Esophagus muscularis mucosa (tissue), 4 donors: ENCODE data around the gene INO80B. TPM values are rescaled to one million over a fixed set of nuclear protein-coding genes. Genes with fewer than 3 reads are reported as not detected.
"Not testable (repeated sequence)": the region's sequence is repeated elsewhere in the genome, so short reads cannot be mapped to it uniquely, and the experiment has no call there.

Experiments
- DNase-seq: peaks from one replicate; pipeline ENCODE4 v3.0.0-alpha.2; 2017; ENCODE audit errors: extremely low spot score
- H3K27ac ChIP-seq, 4 donors: fragments of 200-600 bp; sonication (generic); replicated peaks in 1 of 4; 1 replicate in 3 of 4; 2 replicates in 1 of 4; pipeline ENCODE4 v1.5.1; 2016 to 2019; ENCODE audit warnings: mild to moderate bottlenecking in 1 of 4
- H3K27me3 ChIP-seq, 4 donors: fragments of 200-600 bp; sonication (generic); one replicate each; pipeline versions ENCODE4 v1.5.1 to v1.6.0; 2016 to 2019
- H3K36me3 ChIP-seq, 4 donors: fragments of 200-600 bp; sonication (generic); one replicate each; pipeline ENCODE4 v1.5.1; 2016 to 2019
- H3K4me1 ChIP-seq, 4 donors: fragments of 200-600 bp; sonication (generic); one replicate each; pipeline ENCODE4 v1.5.1; 2016 to 2019
- H3K4me3 ChIP-seq, 4 donors: fragments of 200-600 bp; sonication (generic); 1 replicate in 2 of 4; 2 replicates in 2 of 4; pipeline ENCODE4 v1.5.1; 2016 to 2019; ENCODE audit warnings: mild to moderate bottlenecking in 4 of 4, moderate library complexity in 1 of 4
- H3K9me3 ChIP-seq, 4 donors: fragments of 200-600 bp; sonication (generic); 1 replicate in 3 of 4; 2 replicates in 1 of 4; pipeline ENCODE4 v1.5.1; 2016 to 2019
- EP300 ChIP-seq: sonication (generic); formaldehyde crosslinking; IDR thresholded peaks from one replicate; pipeline ENCODE4 v1.6.1; 2017; ENCODE audit warnings: antibody characterized with exemption
- POLR2A ChIP-seq: fragments of 450-650 bp; IDR thresholded peaks from one replicate; pipeline ENCODE4 v1.6.1; 2017; ENCODE audit warnings: antibody characterized with exemption, moderate library complexity, mild to moderate bottlenecking, low read depth
- POLR2AphosphoS5 ChIP-seq, 2 donors: sonication (generic); formaldehyde crosslinking; IDR thresholded peaks; one replicate each; pipeline ENCODE4 v1.6.1; 2017; ENCODE audit warnings: antibody characterized with exemption in 2 of 2
- WGBS: methylation state at CpG from one replicate; pipeline ENCODE4 v1.1.5; 2018; 5-methylcytosine and 5-hydroxymethylcytosine counted together
- intact Hi-C: fragments of 100-400 bp; cut with DNase I; formaldehyde crosslinking; loops from one replicate; pipeline ENCODE4 v1.15.1; 2023
- total RNA-seq, 4 donors: library from RNA; depleted of rRNA; stranded (reverse); fragments of >200 nt; gene quantifications; one replicate each; pipeline versions ENCODE4 v1.1.0 to v1.2.1, GENCODE V29; 2016
- TF ChIP-seq, protein P1 (sequence below), 3 experiments: fragments of 200-600 bp in 2 of 3; fragments of 450-650 bp in 1 of 3; sonication (generic) in 2 of 3; IDR thresholded peaks; one replicate each; pipeline ENCODE4 v1.5.1; 2017 to 2019; ENCODE audit warnings: antibody characterized with exemption in 3 of 3, mild to moderate bottlenecking in 2 of 3, moderate library complexity in 1 of 3

INO80B gene
- total RNA-seq, 4 donors from 2014 or later: 8.7 to 16.6 (median 10.6) TPM

DNA sequence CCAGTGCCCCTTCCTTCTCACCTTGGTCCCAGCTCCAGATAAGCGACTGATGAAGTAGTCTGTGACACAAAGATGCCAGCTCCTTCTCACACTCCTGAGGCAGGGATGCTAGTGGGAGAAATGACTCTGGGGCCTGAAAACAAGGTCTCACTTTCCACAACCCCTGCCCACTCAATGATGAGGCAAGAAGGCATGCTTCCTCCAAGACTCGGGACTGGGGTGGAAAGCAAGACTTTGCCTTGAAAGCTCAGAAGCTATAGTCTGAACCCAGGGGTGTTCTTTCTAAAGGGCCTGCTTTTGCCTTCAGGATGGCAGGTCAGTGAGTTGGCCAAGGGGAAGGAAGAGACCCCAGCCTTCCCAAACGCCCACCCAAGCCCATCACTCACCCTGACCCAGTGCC is 26.5 kb downstream of the INO80B start:
- H3K36me3 ChIP-seq: peaks cover 9 to 65% (median 50%) of the 10 kb centered on the region in 4 donors
- WGBS: 51% methylated on average over 3 of the region's 3 CpGs
- peaks cover 26 to 44% (median 41%) of the 10 kb centered on the region in 4 donors for H3K4me1 ChIP-seq
- no peaks in the 10 kb centered on the region for H3K27me3 ChIP-seq
- H3K9me3 ChIP-seq: no peaks in the 10 kb centered on the region
- intact Hi-C loops: no loop called here
- DNase-seq: no peak
- peak overlapping the region; percentile 89 to 99 (median 92) for H3K4me3 ChIP-seq
- H3K27ac ChIP-seq: peak overlapping the region; percentile 85 to 96 (median 88)
- TF ChIP-seq EP300 (no peak), POLR2A (no peak), POLR2AphosphoS5 (IDR thresholded peaks at IDR 0.05) (no peak)
- TF ChIP-seq, protein P1, sequence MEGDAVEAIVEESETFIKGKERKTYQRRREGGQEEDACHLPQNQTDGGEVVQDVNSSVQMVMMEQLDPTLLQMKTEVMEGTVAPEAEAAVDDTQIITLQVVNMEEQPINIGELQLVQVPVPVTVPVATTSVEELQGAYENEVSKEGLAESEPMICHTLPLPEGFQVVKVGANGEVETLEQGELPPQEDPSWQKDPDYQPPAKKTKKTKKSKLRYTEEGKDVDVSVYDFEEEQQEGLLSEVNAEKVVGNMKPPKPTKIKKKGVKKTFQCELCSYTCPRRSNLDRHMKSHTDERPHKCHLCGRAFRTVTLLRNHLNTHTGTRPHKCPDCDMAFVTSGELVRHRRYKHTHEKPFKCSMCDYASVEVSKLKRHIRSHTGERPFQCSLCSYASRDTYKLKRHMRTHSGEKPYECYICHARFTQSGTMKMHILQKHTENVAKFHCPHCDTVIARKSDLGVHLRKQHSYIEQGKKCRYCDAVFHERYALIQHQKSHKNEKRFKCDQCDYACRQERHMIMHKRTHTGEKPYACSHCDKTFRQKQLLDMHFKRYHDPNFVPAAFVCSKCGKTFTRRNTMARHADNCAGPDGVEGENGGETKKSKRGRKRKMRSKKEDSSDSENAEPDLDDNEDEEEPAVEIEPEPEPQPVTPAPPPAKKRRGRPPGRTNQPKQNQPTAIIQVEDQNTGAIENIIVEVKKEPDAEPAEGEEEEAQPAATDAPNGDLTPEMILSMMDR (IDR thresholded peaks at IDR 0.05): no peak

DNA sequence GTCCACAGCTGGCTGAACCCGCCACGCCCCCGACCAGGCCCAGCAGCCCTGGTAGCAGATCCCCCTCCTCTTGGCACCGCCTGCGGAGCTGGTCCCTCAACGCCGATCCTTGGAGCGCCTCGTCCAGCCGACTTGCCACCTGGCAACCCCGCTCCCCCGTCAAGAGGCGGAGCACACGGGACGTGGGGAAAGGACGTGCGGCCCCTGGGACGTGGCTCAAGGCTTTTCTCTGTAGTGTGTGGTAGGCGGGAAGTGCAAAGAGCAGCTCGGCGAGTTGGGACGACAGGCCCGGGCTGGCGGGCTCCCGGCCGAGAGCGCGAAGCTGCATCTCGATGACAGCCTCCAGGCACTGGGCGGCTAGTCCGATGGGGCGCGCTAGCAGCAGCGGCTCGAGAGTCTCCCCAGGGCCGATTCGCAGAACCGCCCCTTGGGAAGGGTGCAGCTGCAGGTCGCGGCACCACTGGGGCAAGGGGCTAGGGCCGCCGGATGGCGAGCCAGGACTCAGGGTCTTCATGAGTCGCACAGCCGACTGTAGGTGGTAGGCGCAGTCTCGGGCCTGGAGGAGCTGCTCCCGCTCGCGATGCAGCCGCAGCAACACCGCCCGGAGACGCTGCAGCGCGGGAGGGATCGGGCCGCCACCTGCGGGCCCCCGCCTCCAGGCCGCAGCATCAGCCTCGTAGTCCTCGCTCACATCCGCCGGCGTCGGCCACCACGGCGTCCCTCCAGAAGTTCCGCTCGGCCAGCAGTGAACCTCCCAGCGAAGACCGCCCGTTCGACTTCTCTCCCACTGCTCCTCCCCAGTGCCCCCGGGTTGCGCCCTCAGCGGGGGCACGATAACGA is 27.3 kb downstream of the INO80B start:
- peak overlapping the region; percentile 89 to 99 (median 92) for H3K4me3 ChIP-seq
- no peaks in the 10 kb centered on the region for H3K9me3 ChIP-seq
- WGBS: 1% methylated on average over 12 of the region's 80 CpGs
- TF ChIP-seq POLR2A: no peak
- TF ChIP-seq, protein P1 (IDR thresholded peaks at IDR 0.05): no peak
- no peak for TF ChIP-seq POLR2AphosphoS5 (IDR thresholded peaks at IDR 0.05)
- no peak for TF ChIP-seq EP300
- intact Hi-C loops: no loop called here
- peaks cover 9 to 67% (median 52%) of the 10 kb centered on the region in 4 donors for H3K36me3 ChIP-seq
- no peak for DNase-seq
- H3K27me3 ChIP-seq: no peaks in the 10 kb centered on the region
- peak overlapping the region; percentile 85 to 96 (median 88) for H3K27ac ChIP-seq
- peaks cover 26 to 44% (median 39%) of the 10 kb centered on the region in 4 donors for H3K4me1 ChIP-seq

DNA sequence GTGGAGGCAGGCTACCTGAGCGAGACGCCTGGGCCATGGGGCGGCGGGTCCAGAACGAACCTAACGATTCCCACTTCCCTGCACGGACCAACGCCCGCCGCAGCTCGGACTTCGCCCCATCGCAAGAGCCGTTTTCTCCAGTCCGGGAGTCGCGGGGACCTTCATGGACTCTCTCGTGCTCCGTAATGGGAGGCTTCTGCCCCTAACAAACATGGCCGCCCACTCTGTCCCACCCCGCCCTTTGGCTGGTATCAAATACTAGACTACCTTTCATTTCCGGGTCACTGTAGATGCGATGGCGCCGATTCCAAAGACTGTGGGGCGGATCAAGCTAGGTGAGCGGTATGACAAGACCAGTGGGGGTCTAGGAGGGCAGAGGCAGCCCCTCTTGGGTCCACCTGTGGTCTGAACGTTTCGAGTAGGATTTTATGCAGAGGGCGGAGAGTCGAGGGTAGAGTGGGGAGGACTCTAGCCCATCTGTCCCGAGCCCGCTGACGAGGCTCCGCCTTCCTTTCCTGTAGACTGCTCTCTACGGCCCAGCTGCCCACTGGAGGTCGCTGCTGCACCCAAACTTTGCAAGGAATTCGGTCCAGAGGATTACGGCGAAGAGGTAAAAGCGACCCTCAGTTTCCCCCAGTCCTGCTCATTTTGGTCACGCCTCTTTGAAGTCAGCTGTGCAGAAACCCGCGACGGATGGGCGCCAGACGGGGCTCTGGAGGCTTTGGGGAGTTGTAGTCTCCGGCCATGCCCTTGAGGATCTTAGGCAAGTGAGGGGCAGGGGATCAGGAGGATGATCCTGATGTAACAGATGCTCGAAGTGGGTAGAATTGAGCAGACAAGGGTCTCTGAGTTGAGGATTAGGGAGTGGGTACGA is 28.2 kb downstream of the INO80B start, which contains the start of the genes CCDC142 and TTC31:
Gene CCDC142 (minus strand): TSS at position 198 of the 874 bp plus-strand sequence. CDS start 161 bp downstream, at position 37.
Gene TTC31 (plus strand): TSS at position 281 of the 874 bp plus-strand sequence. CDS start 15 bp downstream, at position 296.
- H3K36me3 ChIP-seq: peaks cover 9 to 69% (median 54%) of the 10 kb centered on the region in 4 donors
- no peaks in the 10 kb centered on the region for H3K9me3 ChIP-seq
- peak within 1 kb of the TSS; percentile 89 to 99 (median 92) for H3K4me3 ChIP-seq
- no peaks in the 10 kb centered on the region for H3K27me3 ChIP-seq
- DNase-seq: peak; percentile 99
- peak; percentile 85 to 86 for TF ChIP-seq POLR2AphosphoS5 (IDR thresholded peaks at IDR 0.05)
- no peak for TF ChIP-seq POLR2A
- TF ChIP-seq EP300: no peak
- TF ChIP-seq, protein P1 (IDR thresholded peaks at IDR 0.05): peak; percentile 80 to 88 (median 85)
- 0% methylated on average over 29 of the region's 50 CpGs for WGBS
- peak within 1 kb of the TSS; percentile 85 to 96 (median 88) for H3K27ac ChIP-seq
- intact Hi-C loops: loop anchor here (1.0 kb wide), 1 partner anchor 71 kb away; the partner anchor contains the start of gene DOK1
- H3K4me1 ChIP-seq: peaks cover 26 to 44% (median 39%) of the 10 kb centered on the region in 4 donors

DNA sequence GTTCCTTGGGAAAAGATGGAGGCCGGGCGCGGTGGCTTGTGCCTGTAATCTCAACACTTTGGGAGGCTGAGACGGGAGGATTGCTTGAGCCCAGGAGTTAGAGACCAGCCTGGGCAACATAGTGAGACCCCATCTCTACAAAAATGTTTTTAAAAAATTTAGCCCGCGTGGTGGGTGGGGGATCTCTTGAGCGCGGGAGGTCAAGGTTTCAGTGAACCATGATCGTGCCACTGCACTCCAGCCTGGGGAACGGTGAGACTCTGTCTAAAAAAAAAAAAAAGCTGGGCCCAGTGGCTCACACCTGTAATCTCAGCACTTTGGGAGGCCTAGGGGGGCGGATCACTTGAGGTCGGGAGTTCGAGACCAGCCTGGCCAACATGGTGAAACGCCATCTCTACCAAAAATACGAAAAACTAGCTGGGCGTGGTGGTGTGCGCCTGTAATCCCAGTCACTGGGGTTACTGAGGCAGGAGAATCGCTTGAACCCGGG is 28.8 kb downstream of the INO80B start:
- Histone ChIP-seq H3K4me3 (peak overlapping the region; percentile 89 to 99 (median 92)), H3K4me1 (peaks cover 26 to 44% (median 39%) of the 10 kb centered on the region in 4 donors), H3K27ac (peak overlapping the region in 3 of 4 donors; percentile 85 to 91 (median 86)), H3K36me3 (peaks cover 6 to 69% (median 57%) of the 10 kb centered on the region in 4 donors)
- not testable (repeated sequence) for H3K27me3 ChIP-seq, DNase-seq, H3K9me3 ChIP-seq
- intact Hi-C loops: loop anchor here (1.0 kb wide), 2 partner anchors 71 to 104 kb away; partner anchors contain the start of gene DOK1
- WGBS: 81% methylated on average over 19 of the region's 19 CpGs
